Activated CD4-positive, CD25-positive, alpha-beta regulatory T cell treated with anti-CD3 and anti-CD28 coated beads, Interleukin-2, amount 50 U/mL, for 72 hours (primary cell): Measurements from ENCODE around the gene PRXL2B.
"Not testable (repeated sequence)": the region's sequence is repeated elsewhere in the genome, so short reads cannot be mapped to it uniquely, and the experiment has no call there.

Experiments
- DNase-seq: peaks from one replicate; pipeline ENCODE4 v3.0.0; 2021

Gene PRXL2B

DNA sequence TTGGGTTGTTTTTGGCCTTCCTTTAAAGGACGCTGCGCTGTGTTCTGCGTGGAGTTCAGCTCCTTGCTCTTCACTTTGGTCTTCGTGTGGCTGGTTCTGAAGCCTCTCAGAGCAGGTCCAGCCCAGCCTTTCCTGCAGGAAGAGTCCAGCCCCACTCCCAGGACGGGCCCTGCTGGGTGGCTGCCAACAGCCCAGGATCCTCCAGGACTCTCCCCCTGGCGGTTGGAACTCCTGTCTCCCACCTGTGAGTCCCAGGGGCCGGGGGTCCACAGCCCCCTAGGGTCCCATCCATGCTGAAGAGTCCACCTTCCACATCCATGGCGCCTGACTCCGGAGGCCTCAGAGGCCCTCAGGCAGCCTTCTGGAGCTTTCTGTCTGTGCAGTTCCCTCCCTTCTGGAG is 35.0 kb upstream of the PRXL2B start:
- not testable (repeated sequence) for DNase-seq

- no peak for DNase-seq
Measured at GRCh38 chr1:2552189-2552588, 34.4 kb upstream of the PRXL2B start.

GRCh38 chr1:2553076-2553475 is 33.5 kb upstream of the PRXL2B start:
- DNase-seq, result not testable (repeated sequence)

DNA sequence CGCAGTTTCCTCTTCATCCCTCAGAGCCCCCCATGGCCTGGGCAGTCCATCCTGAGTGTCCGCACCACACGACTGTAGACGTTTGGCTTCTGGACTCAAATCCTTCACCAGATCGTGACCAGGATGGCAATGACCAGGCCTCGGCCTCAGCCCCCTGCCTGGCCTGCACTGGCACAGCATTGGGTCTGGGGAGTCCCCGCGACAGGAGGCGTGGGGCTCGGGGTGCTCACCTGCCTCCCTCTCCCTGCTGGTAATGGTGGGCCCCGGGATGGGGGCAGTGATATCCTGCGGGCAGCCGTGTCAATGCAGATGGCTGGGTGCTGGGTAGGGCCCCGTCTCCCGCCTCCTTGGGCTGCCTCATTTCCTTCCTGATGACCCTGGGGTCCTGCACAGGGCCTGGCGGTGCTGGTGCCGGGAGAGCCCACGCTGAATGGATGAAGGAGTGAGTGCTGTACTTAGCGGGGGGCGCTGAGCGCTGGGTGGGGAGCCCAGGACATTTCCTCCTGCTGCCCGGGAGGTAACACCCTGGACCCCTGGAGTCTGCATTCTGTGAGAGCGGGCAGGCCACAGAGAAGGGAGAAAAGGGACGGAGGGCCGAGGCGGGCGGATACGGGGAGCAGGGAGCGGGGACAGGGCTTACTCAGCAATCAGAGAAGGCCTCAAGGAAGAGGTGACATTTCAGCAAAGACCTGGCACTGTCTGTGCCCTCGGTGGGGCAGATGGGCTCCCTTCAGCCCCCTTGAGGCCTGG is 32.5 kb upstream of the PRXL2B start:
- no peak for DNase-seq

- DNase-seq, result peak; percentile 32
Measured at GRCh38 chr1:2554621-2555387, 31.8 kb upstream of the PRXL2B start.

- DNase-seq, result peak; percentile 77
Measured at GRCh38 chr1:2555634-2556276, 30.8 kb upstream of the PRXL2B start.

GRCh38 chr1:2556277-2556677 is 30.3 kb upstream of the PRXL2B start, which contains the start of gene TNFRSF14:
Gene TNFRSF14 (plus strand): TSS chr1:2556371. CDS start chr1:2556665, 294 bp downstream.
- peak; percentile 67 for DNase-seq

DNA sequence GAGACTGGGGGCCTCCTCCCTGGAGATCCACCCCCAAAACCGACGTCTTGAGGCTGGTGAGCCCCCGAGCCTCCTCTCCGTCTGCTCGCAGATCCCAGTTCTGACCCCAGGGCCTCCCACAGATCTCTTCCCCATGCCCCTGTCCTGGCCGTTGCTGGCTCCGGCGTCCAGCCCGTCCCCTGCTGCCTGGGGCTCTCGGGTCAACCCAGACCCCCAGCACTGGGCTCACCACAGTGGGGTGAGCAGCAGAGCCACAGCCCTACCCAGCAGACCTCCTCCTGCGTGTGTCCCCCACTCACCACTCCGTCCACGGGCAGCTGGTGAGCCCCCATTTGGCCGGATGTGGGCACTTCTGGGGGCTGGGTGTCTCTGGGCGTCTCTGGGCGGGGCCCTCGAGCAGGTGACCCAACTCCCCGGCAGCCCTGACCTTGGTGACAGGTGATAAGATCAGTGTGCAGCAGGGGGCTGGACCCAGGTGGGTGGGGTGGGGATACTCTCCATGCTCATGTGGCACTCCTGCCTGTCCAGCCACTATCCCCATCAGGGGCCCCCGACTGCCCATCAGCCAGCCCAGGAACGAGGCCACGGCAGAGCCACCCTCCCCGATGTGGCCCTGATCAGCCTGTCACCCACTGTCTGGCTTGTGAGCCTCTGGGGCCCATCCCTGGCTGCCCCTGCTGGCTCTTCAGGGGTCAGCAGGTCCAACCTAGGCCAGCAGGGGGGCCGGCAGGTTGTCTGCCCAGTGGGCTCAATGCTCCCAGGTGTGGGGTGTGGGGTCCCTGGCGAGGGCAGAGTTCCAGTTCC is 29.7 kb upstream of the PRXL2B start:
- peak; percentile 71 for DNase-seq

GRCh38 chr1:2557482-2558400 is 28.8 kb upstream of the PRXL2B start:
- DNase-seq, result peak; percentile 32

DNA sequence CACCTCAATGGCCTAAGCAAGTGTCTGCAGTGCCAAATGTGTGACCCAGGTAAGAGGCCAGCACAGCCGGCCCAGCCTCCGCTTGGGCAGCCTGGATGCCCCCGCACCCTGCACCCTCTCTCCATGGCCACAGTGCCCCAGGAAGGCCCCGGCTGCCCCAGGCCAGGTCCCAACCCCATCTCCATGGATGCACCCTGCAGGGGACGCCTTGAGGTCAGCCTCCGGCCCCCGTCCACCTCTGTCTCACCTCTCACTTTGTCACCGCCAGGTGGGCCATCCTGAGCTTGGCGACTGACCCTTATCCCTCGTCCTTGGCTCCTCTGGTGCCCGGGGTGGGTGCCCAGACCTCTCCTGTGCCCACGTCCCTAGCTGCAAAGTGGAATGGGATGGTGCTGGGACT is 28.2 kb upstream of the PRXL2B start:
- no peak for DNase-seq

DNA sequence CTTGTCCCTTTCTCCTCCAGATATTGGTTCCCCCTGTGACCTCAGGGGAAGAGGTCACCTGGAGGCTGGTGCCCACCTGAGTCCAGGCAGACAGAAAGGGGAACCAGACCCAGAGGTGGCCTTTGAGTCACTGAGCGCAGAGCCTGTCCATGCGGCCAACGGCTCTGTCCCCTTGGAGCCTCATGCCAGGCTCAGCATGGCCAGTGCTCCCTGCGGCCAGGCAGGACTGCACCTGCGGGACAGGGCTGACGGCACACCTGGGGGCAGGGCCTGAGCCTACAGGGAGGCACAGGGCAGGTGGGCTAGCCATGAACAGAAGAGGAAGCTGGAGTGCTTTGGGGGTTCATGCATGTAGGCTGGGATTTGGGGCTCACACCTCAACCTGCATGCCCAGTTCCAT is 27.7 kb upstream of the PRXL2B start:
- no peak for DNase-seq

DNA sequence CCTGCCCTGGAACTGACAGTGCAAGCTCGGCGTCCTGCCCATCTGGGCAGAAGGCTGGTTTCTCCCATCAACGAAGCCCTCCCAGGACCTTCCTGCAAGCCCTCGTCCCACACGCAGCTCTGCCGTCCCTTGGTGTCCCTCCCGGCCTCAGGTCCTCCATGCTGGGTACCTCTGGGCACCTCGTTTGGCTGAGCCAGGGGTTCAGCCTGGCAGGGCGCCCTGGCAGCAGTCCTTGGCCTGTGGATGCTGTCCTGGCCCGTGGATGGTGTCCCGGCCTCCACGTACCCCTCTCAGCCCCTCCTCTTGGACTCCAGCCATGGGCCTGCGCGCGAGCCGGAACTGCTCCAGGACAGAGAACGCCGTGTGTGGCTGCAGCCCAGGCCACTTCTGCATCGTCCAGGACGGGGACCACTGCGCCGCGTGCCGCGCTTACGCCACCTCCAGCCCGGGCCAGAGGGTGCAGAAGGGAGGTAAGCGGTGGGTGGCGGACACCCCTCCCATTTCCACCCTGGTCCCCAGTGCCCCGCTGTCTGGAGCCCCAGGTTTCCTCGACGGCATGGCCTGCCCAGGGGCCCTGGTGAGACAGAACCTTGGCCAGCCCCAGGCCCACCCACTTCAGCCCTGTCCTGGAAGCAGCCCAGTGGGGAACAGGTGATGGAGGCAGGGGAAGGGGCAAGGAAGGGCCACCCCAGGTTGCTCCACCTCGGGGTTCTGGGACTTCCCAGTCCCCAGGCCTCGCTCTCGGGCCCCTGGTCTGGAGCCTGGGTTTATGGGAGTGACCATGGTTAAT is 26.9 kb upstream of the PRXL2B start:
- no peak for DNase-seq

GRCh38 chr1:2560299-2561073 is 26.1 kb upstream of the PRXL2B start:
- no peak for DNase-seq

DNA sequence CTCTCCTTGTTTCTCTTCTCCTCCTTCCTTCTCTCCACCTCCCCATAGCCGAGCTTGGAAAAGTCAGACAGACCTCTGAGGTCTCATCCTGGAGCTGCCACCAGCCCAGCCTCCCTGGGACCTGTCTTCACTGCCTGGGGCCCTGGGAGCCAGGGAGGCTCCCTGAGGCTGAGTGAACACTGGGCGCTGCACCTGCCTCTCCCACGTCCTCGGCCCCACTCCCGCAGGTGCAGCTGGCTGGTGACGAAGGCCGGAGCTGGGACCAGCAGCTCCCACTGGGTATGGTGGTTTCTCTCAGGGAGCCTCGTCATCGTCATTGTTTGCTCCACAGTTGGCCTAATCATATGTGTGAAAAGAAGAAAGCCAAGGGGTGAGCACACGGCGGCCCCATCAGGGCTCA is 25.1 kb upstream of the PRXL2B start:
- DNase-seq, result no peak

DNA sequence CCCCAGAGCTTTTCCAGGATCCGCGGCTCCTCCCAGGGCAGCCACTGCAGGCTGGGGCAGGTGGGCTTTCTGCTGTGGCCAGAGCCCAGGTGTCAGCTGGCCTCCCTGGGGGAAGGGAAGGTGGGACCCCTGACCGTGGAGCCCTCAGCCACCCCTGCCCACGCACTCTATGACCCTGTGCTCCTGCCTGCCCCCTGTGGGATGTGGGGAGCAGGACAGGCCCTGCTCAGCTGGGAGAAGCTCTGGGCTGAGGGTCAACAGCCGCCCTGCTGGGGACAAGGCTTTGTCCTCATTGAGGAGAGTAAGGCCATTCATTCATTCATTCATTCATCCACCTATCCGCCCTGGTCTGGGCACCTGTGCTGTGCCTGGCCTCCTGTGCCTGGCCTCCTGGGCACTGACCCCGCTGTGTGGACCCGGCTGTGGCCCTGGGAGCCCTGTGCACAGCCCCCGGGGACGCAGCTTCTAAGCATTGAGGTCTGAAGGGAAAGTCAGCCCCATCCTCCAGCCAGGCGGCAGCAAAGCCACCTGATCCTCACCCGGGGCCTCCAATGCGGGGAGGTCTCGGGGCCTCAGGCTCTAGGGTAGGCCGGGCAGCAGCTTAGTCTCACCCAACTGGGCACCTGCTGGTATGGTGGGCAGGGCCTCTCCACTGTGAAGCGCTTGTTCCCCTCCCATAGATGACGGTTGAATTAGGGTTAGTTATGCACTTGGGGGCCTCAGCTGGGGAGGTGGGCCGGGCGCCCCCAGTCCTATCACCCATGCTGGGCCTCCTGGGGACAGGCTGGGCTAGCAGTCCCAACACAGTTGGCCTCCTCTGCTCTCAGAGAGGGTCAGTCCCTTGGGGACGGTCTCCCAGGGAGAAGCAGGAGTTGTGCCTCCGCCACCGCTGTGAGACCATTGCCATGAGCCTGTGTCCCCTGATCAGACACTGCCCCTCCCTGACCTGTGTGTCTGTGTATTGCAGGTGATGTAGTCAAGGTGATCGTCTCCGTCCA is 24.4 kb upstream of the PRXL2B start:
- peak; percentile 35 for DNase-seq

- DNase-seq, result no peak
Measured at GRCh38 chr1:2563205-2563604, 23.4 kb upstream of the PRXL2B start.

DNA sequence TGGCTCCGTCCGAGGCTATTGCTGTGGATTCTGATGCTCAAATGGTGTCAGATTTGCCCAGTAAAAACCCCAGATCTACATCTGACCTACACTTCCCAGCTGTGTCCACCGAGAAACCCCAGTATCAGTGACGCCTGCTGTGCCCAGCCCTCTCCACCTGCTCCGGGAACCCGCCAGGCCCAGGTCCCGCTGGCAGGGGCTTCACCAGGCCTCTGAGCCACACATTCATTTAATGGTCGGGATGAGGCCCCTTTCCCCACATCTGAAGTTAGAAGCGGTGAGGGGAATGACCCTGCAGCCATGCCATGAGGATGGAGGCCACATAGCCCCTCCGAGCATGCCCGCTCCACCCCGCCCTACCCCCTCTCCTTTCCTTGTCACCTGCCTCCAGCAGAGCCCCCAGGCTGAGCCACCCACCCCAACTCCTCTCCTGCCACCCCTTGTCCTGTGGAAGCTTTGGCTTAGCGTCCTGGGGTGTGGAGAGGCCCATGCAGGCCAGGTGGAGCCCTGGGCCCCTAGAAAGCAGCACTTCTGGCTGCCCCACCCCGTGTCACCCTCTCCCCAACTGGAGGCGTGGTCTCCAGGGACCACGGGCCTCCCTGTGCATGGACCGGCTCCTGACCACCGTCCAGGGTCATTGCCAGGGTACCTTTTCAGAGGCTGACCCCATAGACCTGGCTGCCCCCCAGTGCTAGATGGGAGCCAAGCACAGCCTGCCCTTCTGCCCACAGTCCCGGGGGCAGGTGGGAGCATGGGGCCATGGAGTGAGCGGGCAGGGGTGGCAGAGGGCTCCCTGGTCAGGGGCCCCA is 22.4 kb upstream of the PRXL2B start:
- DNase-seq, result no peak

DNA sequence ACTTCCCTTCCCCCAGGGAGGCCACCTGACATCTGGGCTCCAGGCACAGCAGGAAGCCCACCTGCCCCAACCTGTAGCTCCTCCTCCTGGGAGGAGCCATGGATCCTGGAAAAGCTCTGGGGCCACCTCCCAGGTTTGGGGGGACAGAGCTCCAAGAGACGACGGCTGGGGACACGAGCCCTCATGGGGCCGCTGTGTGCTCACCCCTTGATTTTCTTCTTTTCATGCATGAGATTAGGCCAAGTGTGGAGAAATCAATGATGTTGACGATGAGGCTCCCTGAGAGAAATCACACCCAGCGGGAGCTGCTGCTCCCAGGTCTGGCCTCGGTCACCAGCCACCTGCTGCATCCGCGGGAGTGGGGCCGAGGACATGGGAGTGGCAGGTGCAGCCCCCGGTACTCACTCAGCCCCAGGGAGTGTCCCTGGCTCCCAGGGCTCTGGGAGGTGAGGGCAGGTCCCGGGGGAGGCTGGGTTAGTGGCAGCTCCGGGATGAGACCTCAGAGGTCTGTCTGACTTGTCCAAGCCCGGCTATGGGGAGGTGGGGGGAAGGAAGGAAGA is 21.7 kb upstream of the PRXL2B start:
- no peak for DNase-seq
